A549 (cell line): Measurements from ENCODE around the gene TTYH2. TPM values are rescaled to one million over a fixed set of nuclear protein-coding genes. Genes with fewer than 3 reads are reported as not detected.

Experiments
- ATAC-seq, 2 experiments: fragments of 200-7000 bp in 1 of 2; fragments of >200 bp in 1 of 2; cut with Nextera tagmentation in 1 of 2; cut with Tn5 transposase in 1 of 2; 3 replicates each; pipeline versions ENCODE4 v1.8.0 to v1.9.1; 2018 to 2020; ENCODE audit warnings: mild to moderate bottlenecking in 1 of 2, moderate library complexity in 1 of 2
- CTCF ChIA-PET: fragments of 300-600 bp; sonication (Branson Sonifier 250); formaldehyde crosslinking; extraction: SDS; loops from one replicate; lab custom pipeline; 2021; ENCODE audit warnings: antibody characterized with exemption, inconsistent platforms; lab: Yijun Ruan, JAX
- POLR2A ChIA-PET: fragments of 350-600 bp; formaldehyde crosslinking; extraction: SDS; loops from one replicate; lab custom pipeline; 2021; ENCODE audit warnings: antibody characterized with exemption, inconsistent platforms; lab: Yijun Ruan, JAX
- DNase-seq, 2 experiments: peaks; one replicate each; pipeline versions ENCODE4 v3.0.0 to v3.0.0-alpha.2; 2011 to 2016; ENCODE audit warnings: low read depth in 1 of 2, low spot score in 1 of 2
- FAIRE-seq: peaks from 2 replicates; lab custom pipeline; 2011; peaks lifted over from hg19 to GRCh38; lab: Jason Lieb, UNC
- H3K27ac ChIP-seq, 2 experiments: fragments of >200 bp; sonication (Bioruptor Twin); formaldehyde crosslinking; 3 replicates each; pipeline ENCODE4 v1.5.1; 2016 to 2017
- H3K4me1 ChIP-seq: fragments of >200 bp; sonication (Bioruptor Twin); formaldehyde crosslinking; 3 replicates; pipeline ENCODE4 v1.6.1; 2016
- H3K4me2 ChIP-seq: fragments of >200 bp; sonication (Bioruptor Twin); formaldehyde crosslinking; 3 replicates; pipeline ENCODE4 v1.6.1; 2016
- H3K4me3 ChIP-seq: fragments of >200 bp; sonication (Bioruptor Twin); formaldehyde crosslinking; 3 replicates; pipeline ENCODE4 v1.5.1; 2016
- H3K9me3 ChIP-seq: fragments of >200 bp; sonication (Bioruptor Twin); formaldehyde crosslinking; 3 replicates; pipeline ENCODE4 v1.6.1; 2016
- BHLHE40 ChIP-seq: IDR thresholded peaks from 2 replicates; pipeline ENCODE4 v1.6.1; 2012; ENCODE audit warnings: low read depth, low read length, inconsistent platforms
- CHD2 ChIP-seq: fragments of 150-350 bp; IDR thresholded peaks from 2 replicates; pipeline ENCODE4 v1.6.1; 2014; ENCODE audit warnings: low read length; ENCODE audit not compliant: partially characterized antibody
- CHD4 ChIP-seq: fragments of 200-600 bp; sonication (generic); IDR thresholded peaks from 2 replicates; pipeline ENCODE4 v1.6.1; 2016; ENCODE audit warnings: antibody characterized with exemption, mild to moderate bottlenecking, borderline replicate concordance
- EHF ChIP-seq: fragments of 250-450 bp; sonication (Bioruptor Pico); IDR thresholded peaks from 2 replicates; pipeline ENCODE4 v1.5.0; 2020; ENCODE audit warnings: mild to moderate bottlenecking
- EHMT2 ChIP-seq: fragments of 200-600 bp; sonication (generic); IDR thresholded peaks from 2 replicates; pipeline ENCODE4 v1.6.1; 2016; ENCODE audit warnings: antibody characterized with exemption, low read depth, mild to moderate bottlenecking, moderate library complexity
- HDAC2 ChIP-seq: fragments of 200-600 bp; sonication (generic); IDR thresholded peaks from 2 replicates; pipeline ENCODE4 v1.6.1; 2016
- JUNB ChIP-seq: fragments of >200 bp; sonication (Bioruptor Twin); formaldehyde crosslinking; IDR thresholded peaks from 2 replicates; pipeline ENCODE4 v1.6.1; 2016
- MAFK ChIP-seq: fragments of 450-650 bp; IDR thresholded peaks from 2 replicates; pipeline ENCODE4 v1.6.1; 2014; ENCODE audit not compliant: partially characterized antibody
- NR3C1 ChIP-seq: fragments of >200 bp; sonication (Bioruptor Twin); formaldehyde crosslinking; IDR thresholded peaks from 3 replicates; pipeline ENCODE4 v1.6.1; 2017
- PBX3 ChIP-seq: IDR thresholded peaks from 2 replicates; pipeline ENCODE4 v1.6.1; 2012
- POLR2A ChIP-seq: IDR thresholded peaks from 2 replicates; pipeline ENCODE4 v1.6.1; 2012; ENCODE audit warnings: mild to moderate bottlenecking, low read length
- RAD21 ChIP-seq, 2 experiments: fragments of >200 bp in 1 of 2; sonication (Bioruptor Twin) in 1 of 2; formaldehyde crosslinking in 1 of 2; IDR thresholded peaks in 1 of 2; conservative IDR thresholded peaks in 1 of 2; 2 replicates in 1 of 2; 3 replicates in 1 of 2; pipeline ENCODE4 v1.6.1; 2012 to 2018; ENCODE audit warnings: inconsistent platforms in 1 of 2
- RARB ChIP-seq: fragments of 250-450 bp; sonication (Bioruptor Pico); IDR thresholded peaks from 2 replicates; pipeline ENCODE4 v1.8.0; 2021; ENCODE audit warnings: mild to moderate bottlenecking, moderate library complexity
- RCOR1 ChIP-seq: fragments of 150-350 bp; IDR thresholded peaks from 2 replicates; pipeline ENCODE4 v1.6.1; 2014; ENCODE audit warnings: antibody characterized with exemption, low read length, low read depth
- RNF2 ChIP-seq: fragments of 200-600 bp; sonication (generic); IDR thresholded peaks from 2 replicates; pipeline ENCODE4 v1.6.1; 2016; ENCODE audit warnings: low read depth, mild to moderate bottlenecking, antibody characterized with exemption, moderate library complexity, borderline replicate concordance
- SREBF2 ChIP-seq: fragments of 450-650 bp; IDR thresholded peaks from 2 replicates; pipeline ENCODE4 v1.6.1; 2014; ENCODE audit warnings: mild to moderate bottlenecking, moderate library complexity
- TFCP2L1 ChIP-seq: fragments of 250-450 bp; sonication (Bioruptor Pico); IDR thresholded peaks from 2 replicates; pipeline ENCODE4 v1.5.0; 2021; ENCODE audit warnings: mild to moderate bottlenecking
- ZFP36 ChIP-seq: fragments of 450-650 bp; IDR thresholded peaks from 2 replicates; pipeline ENCODE4 v1.6.1; 2014; ENCODE audit warnings: borderline replicate concordance; ENCODE audit not compliant: partially characterized antibody
- WGBS: methylation state at CpG from one replicate; pipeline ENCODE4 v1.1.6; 2017; ENCODE audit errors: missing lambda C conversion rate; 5-methylcytosine and 5-hydroxymethylcytosine counted together
- polyA plus RNA-seq, 4 experiments: library from polyadenylated mRNA; depleted of rRNA in 3 of 4; stranded (reverse); fragments of >200 nt; fragmentation: RNase III in 1 of 4; extraction: RNeasy Plus Mini Kit Qiagen cat#74134 plus additional on column Dnase treatment in 1 of 4; gene quantifications; 2 replicates in 3 of 4; 3 replicates in 1 of 4; pipeline ENCODE4 v1.2.3, GENCODE V29; 2011 to 2017
- TF ChIP-seq, protein P1 (sequence below): fragments of 450-650 bp; IDR thresholded peaks from 2 replicates; pipeline ENCODE4 v1.6.1; 2014; ENCODE audit warnings: antibody characterized with exemption

The TTYH2 gene
- polyA plus RNA-seq, 2 of the 4 experiments (the other 2 are of a cell fraction), result 1.4 to 1.7 TPM

- POLR2A ChIA-PET, result no interaction called here
- peaks cover 4% of the 10 kb centered on the region; the same call in 1 of the 3 replicates for H3K4me1 ChIP-seq
- no peak for DNase-seq
- no peaks in the 10 kb centered on the region for H3K9me3 ChIP-seq
- FAIRE-seq, result no peak
- 51% methylated on average over 3 of the region's 5 CpGs for WGBS
- TF ChIP-seq RAD21 (conservative IDR thresholded peaks at IDR 0.05 in 1 of 2, IDR thresholded peaks at IDR 0.05 in 1 of 2), result no peak
- TF ChIP-seq RARB, result no peak
- TF ChIP-seq JUNB, result no peak
- no peak for TF ChIP-seq RNF2
- TF ChIP-seq, all 56 proteins: peak for 0
- no peak overlapping the region for H3K27ac ChIP-seq
- no peak overlapping the region for H3K4me2 ChIP-seq
- CTCF ChIA-PET, result interaction anchor here (1.2 to 8.6 kb wide), 6 partner anchors 8 to 151 kb away, joined by 3 to 62 read pairs (median 4); partner anchors contain the start of gene RPL38
- no peak overlapping the region for H3K4me3 ChIP-seq
- no peak for ATAC-seq
Measured at GRCh38 chr17:74216505-74216904, 3.1 kb downstream of the TTYH2 start.

DNA sequence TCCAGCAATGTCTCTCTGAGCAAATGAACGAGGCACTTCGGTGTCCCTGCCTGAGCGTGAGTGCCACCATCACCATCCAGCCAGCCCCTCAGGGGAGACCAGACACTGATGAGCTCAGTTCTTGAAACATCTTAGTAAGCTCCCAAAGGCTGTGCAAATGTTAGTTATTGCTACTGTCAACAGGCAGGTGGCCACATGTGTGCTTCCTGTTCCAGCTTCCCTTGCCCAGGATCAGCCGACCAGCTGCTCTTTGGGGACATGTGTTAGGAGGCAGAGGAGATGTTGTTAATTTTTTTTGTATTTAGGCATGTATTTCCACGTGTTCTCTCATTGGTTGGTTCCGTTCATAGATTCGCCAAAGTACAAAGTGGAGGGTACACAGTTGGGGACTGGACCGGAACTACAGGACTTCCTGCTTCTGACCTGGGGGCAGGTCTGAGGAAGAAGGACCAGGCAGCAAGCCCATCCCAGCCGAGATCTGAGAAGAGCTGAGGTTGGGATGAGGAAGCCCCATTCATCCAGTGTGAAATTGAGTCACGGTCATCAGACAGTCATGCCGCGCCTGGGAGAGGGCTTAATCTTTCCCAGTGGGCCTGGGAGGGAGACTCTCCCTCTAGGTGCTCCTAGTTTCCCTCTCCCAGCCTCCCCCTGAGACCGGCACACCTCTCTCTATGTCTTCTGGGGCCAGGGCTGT is 3.8 kb downstream of the TTYH2 start:
- POLR2A ChIA-PET, result no interaction called here
- FAIRE-seq, result no peak

GRCh38 chr17:74217888-74218287 is 4.5 kb downstream of the TTYH2 start:
- Histone ChIP-seq H3K4me1 (peaks cover 4% of the 10 kb centered on the region; the same call in 1 of the 3 replicates), H3K27ac (no peak overlapping the region), H3K4me3 (no peak overlapping the region), H3K4me2 (no peak overlapping the region), H3K9me3 (no peaks in the 10 kb centered on the region)
- 65% methylated on average over 2 of the region's 2 CpGs for WGBS
- ChIA-PET CTCF (interaction anchor here (0.7 to 8.6 kb wide), 6 partner anchors 9 to 276 kb away, joined by 3 to 62 read pairs (median 4); no protein-coding TSS in a partner anchor), POLR2A (no interaction called here)
- DNase-seq (no peak), ATAC-seq (no peak), FAIRE-seq (no peak)
- TF ChIP-seq BHLHE40 (no peak), RARB (no peak), RCOR1 (no peak), SREBF2 (no peak), ZFP36 (no peak), POLR2A (no peak), NR3C1 (no peak), TFCP2L1 (CRISPR knock-in tag) (no peak), MAFK (no peak), CHD2 (no peak), HDAC2 (no peak), PBX3 (no peak), CHD4 (no peak), EHMT2 (no peak), EHF (no peak), JUNB (no peak)
- TF ChIP-seq, protein P1, sequence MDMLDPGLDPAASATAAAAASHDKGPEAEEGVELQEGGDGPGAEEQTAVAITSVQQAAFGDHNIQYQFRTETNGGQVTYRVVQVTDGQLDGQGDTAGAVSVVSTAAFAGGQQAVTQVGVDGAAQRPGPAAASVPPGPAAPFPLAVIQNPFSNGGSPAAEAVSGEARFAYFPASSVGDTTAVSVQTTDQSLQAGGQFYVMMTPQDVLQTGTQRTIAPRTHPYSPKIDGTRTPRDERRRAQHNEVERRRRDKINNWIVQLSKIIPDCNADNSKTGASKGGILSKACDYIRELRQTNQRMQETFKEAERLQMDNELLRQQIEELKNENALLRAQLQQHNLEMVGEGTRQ, result no peak

More for the DNA sequence above, 3.8 kb downstream of the TTYH2 start:
- no peak overlapping the region for H3K4me3 ChIP-seq
- ATAC-seq (no peak), DNase-seq (peak in 1 of 2 experiments; percentile 36)
- no peaks in the 10 kb centered on the region for H3K9me3 ChIP-seq
- no peak overlapping the region for H3K4me2 ChIP-seq
- no peak for TF ChIP-seq RARB
- TF ChIP-seq, all 56 proteins: peak for 0
- CTCF ChIA-PET, result interaction anchor here (1.2 to 8.6 kb wide), 5 partner anchors 9 to 151 kb away, joined by 3 to 62 read pairs (median 4); no protein-coding TSS in a partner anchor
- WGBS, result 75% methylated on average over 13 of the region's 13 CpGs
- Histone ChIP-seq H3K27ac (no peak overlapping the region), H3K4me1 (peaks cover 4% of the 10 kb centered on the region; the same call in 1 of the 3 replicates)
